Cardiac ventricle fibroblast (primary cell): ENCODE results near the gene FAM236D. TPM values are rescaled to one million over a fixed set of nuclear protein-coding genes. Genes with fewer than 3 reads are reported as not detected.

Experiments used
- total RNA-seq: library from RNA; depleted of rRNA; stranded (reverse); fragments of >200 nt; gene quantifications from 2 replicates; pipeline ENCODE4 v1.2.3, GENCODE V29; 2015

FAM236D gene
- not detected in 2 replicates for total RNA-seq

DNA sequence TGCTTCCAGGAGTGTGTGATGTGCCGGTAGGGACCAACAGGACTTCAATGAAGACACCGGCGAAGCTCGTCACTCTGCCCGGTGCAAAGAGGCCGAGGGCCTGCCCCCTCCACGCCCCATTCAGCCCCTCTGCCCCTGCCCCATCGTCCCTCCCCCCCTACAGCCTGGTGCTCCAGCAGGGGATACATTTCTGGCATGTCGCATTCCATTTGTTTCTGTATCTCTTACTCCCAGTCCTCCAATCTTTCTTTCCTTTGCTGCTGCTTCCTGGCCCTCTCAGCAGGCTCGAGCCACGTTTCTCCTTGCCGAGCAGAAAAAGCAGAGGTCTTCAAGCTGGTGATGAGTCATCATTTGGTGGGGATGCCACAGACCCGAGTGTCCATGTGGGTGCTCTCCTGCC lies at the start of gene FAM236D:
TSS of gene FAM236D (minus strand) at position 101 of the 400 bp plus-strand sequence. CDS start at position 1, 100 bp downstream.

GRCh38 chrX:72782560-72782959 lies 25.4 kb downstream of the FAM236D start, which contains the start of gene FAM236B:
FAM236B (minus strand) TSS chrX:72782660; CDS start chrX:72782560, 100 bp downstream.

GRCh38 chrX:72776653-72777466 lies 31.1 kb downstream of the FAM236D start, which contains the start of gene DMRTC1B:
DMRTC1B (plus strand) TSS chrX:72776890; CDS start chrX:72845136, 68,246 bp downstream.

Other genes starting within 250 kb of the FAM236D start
- gene HDAC8, start 235.4 kb downstream of the FAM236D start, total RNA-seq, result 18.1 and 24.1 TPM in 2 replicates
- gene PHKA1, start 93.9 kb downstream of the FAM236D start, total RNA-seq, result 9.4 and 10.2 TPM in 2 replicates
- gene DMRTC1B, start 31.3 kb downstream of the FAM236D start, total RNA-seq, result not detected in 2 replicates
- gene FAM236B, start 25.6 kb downstream of the FAM236D start, total RNA-seq, result not detected in 2 replicates
- gene FAM236C, start 104.4 kb upstream of the FAM236D start, total RNA-seq, result not detected in 2 replicates
- not detected in 2 replicates for gene FAM236A, start 130.0 kb upstream of the FAM236D start, total RNA-seq
- not detected in 2 replicates for gene DMRTC1, start 135.6 kb upstream of the FAM236D start, total RNA-seq
- gene PABPC1L2B, start 194.7 kb upstream of the FAM236D start, total RNA-seq, result not detected in 2 replicates